GM12874 (cell line): ENCODE results near the gene CHFR.

Experiments
- CTCF ChIP-seq: IDR thresholded peaks from 2 replicates; pipeline ENCODE4 v1.5.1; 2011; ENCODE audit warnings: low read depth, mild to moderate bottlenecking, control low read depth, low read length, moderate library complexity; ENCODE audit not compliant: insufficient read depth

Gene CHFR

GRCh38 chr12:132795847-132796246 is 91.6 kb downstream of the CHFR start:
- TF ChIP-seq CTCF, result no peak

GRCh38 chr12:132789099-132789471 is 98.3 kb downstream of the CHFR start:
- no peak for TF ChIP-seq CTCF

GRCh38 chr12:132788375-132789098 is 98.9 kb downstream of the CHFR start:
- no peak for TF ChIP-seq CTCF

- TF ChIP-seq CTCF, result no peak
Observed at GRCh38 chr12:132787877-132788276, 99.5 kb downstream of the CHFR start.

GRCh38 chr12:132786192-132786591 is 101.2 kb downstream of the CHFR start:
- no peak for TF ChIP-seq CTCF

GRCh38 chr12:132784580-132784979 is 102.8 kb downstream of the CHFR start:
- no peak for TF ChIP-seq CTCF

GRCh38 chr12:132783917-132784531 is 103.4 kb downstream of the CHFR start:
- TF ChIP-seq CTCF, result no peak
